Panc1 (cell line): ENCODE data around the gene GRID1. TPM values are rescaled to one million over a fixed set of nuclear protein-coding genes. Genes with fewer than 3 reads are reported as not detected.
"Not testable (repeated sequence)": the region's sequence is repeated elsewhere in the genome, so short reads cannot be mapped to it uniquely, and the experiment has no call there.

Experiments used
- ATAC-seq: fragments of 200-7000 bp; cut with Tn5 transposase; 2 replicates; pipeline ENCODE4 v1.9.1; 2020; ENCODE audit warnings: mild to moderate bottlenecking, moderate library complexity
- BruUV-seq: library from RNA; stranded (reverse); fragments of 400-500 nt; replicated peaks from 2 replicates; lab custom pipeline; 2021; lab: Mats Ljungman, UMichigan
- CTCF ChIA-PET: fragments of 300-600 bp; sonication (Branson Sonifier 250); formaldehyde crosslinking; loops from one replicate; lab custom pipeline; 2022; ENCODE audit warnings: antibody characterized with exemption; lab: Charles Lee
- POLR2A ChIA-PET: fragments of 300-600 bp; sonication (Branson Sonifier 250); formaldehyde crosslinking; loops from one replicate; lab custom pipeline; 2022; ENCODE audit warnings: antibody characterized with exemption; lab: Charles Lee
- DNase-seq: peaks from one replicate; pipeline ENCODE4 v3.0.0-alpha.2; 2010; ENCODE audit warnings: low read depth, low spot score
- H3K27ac ChIP-seq: 2 replicates; pipeline ENCODE4 v1.5.1; 2011; ENCODE audit warnings: mild to moderate bottlenecking, low read length, inconsistent platforms
- H3K27me3 ChIP-seq: fragments of 200-500 bp; sonication (Bioruptor generic); 2 replicates; pipeline ENCODE4 v1.6.0; 2014; ENCODE audit warnings: low read length, inconsistent platforms; ENCODE audit not compliant: control insufficient read depth, insufficient read depth
- H3K36me3 ChIP-seq: fragments of 200-500 bp; sonication (Bioruptor generic); 2 replicates; pipeline ENCODE4 v1.5.1; 2014; ENCODE audit warnings: inconsistent platforms, mild to moderate bottlenecking, low read length, moderate library complexity; ENCODE audit not compliant: control insufficient read depth, insufficient read depth
- H3K4me1 ChIP-seq: 2 replicates; pipeline ENCODE4 v1.5.1; 2011; ENCODE audit warnings: inconsistent platforms, mild to moderate bottlenecking, low read length, moderate library complexity; ENCODE audit not compliant: control insufficient read depth, insufficient read depth
- H3K4me3 ChIP-seq, 2 experiments: 2 replicates each; pipeline ENCODE4 v1.5.1; 2011 to 2012; ENCODE audit warnings: low read depth in 2 of 2, low read length in 2 of 2, mild to moderate bottlenecking in 2 of 2, inconsistent platforms in 1 of 2, moderate library complexity in 1 of 2
- H3K9me3 ChIP-seq: fragments of 200-500 bp; sonication (Bioruptor generic); 2 replicates; pipeline ENCODE4 v1.5.1; 2014; ENCODE audit warnings: low read depth, mild to moderate bottlenecking, inconsistent platforms, low read length, moderate library complexity; ENCODE audit not compliant: control insufficient read depth, insufficient read depth
- POLR2AphosphoS5 ChIP-seq: IDR thresholded peaks from 2 replicates; pipeline ENCODE4 v1.6.1; 2012; ENCODE audit warnings: mild to moderate bottlenecking, low read depth, low read length, moderate library complexity
- SIN3A ChIP-seq: IDR thresholded peaks from 2 replicates; pipeline ENCODE4 v1.6.1; 2012; ENCODE audit warnings: low read depth, mild to moderate bottlenecking, low read length, moderate library complexity, borderline replicate concordance; ENCODE audit not compliant: insufficient read depth
- TCF7L2 ChIP-seq: IDR thresholded peaks from 2 replicates; pipeline ENCODE4 v1.6.1; 2011; ENCODE audit warnings: mild to moderate bottlenecking, low read depth, low read length, inconsistent platforms
- in situ Hi-C: cut with HindIII; loops from 2 replicates; pipeline ENCODE4 v1.10.0; 2016; ENCODE audit warnings: low sequenced_read_pairs, low pct_unique_long_range_greater_than_20kb
- intact Hi-C: fragments of 100-400 bp; cut with micrococcal nuclease; formaldehyde crosslinking; loops from one replicate; pipeline ENCODE4 v1.10.0; 2022; ENCODE audit not compliant: unreplicated experiment
- total RNA-seq: library from RNA; stranded (reverse); gene quantifications from one replicate; pipeline ENCODE4 v1.2.1, GENCODE V29; 2021; ENCODE audit not compliant: unreplicated experiment
- TF ChIP-seq, protein P1 (sequence below): fragments of 450-650 bp; IDR thresholded peaks from 2 replicates; pipeline ENCODE4 v1.5.1; 2017; ENCODE audit warnings: mild to moderate bottlenecking
- TF ChIP-seq, protein P2 (sequence below), 2 experiments: IDR thresholded peaks; 2 replicates each; pipeline ENCODE4 v1.6.1; 2011 to 2012; ENCODE audit warnings: low read depth in 2 of 2, control low read depth in 1 of 2, low read length in 1 of 2, mild to moderate bottlenecking in 1 of 2, moderate library complexity in 1 of 2; ENCODE audit not compliant: insufficient read depth in 1 of 2

The GRID1 gene
- total RNA-seq, 1 experiment from 2014 or later: 2.3 TPM

DNA sequence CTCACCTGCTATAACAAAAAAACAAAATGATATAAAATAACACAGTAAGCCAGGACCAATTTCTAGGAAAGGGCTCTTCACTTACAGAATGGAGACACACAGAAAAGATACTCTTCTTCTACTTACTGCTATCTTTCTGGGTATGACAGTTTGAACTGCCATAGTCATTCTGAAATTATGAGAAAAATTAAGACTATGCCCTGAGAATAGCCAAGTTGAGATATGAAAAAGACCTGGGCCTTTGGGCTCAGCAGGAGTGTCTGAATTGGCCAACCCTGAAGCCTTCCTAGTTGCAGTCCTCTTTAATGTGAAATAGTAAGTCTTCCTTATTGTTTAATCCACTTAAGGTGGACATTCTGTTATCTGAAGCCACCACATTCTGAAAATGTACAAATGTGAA is 519.5 kb downstream of the GRID1 start:
- intact Hi-C loops: no loop called here
- Histone ChIP-seq H3K4me3 (no peak overlapping the region), H3K36me3 (no peaks in the 10 kb centered on the region), H3K27me3 (no peaks in the 10 kb centered on the region), H3K9me3 (no peaks in the 10 kb centered on the region), H3K27ac (no peak overlapping the region), H3K4me1 (no peaks in the 10 kb centered on the region)
- TF ChIP-seq, protein P1, sequence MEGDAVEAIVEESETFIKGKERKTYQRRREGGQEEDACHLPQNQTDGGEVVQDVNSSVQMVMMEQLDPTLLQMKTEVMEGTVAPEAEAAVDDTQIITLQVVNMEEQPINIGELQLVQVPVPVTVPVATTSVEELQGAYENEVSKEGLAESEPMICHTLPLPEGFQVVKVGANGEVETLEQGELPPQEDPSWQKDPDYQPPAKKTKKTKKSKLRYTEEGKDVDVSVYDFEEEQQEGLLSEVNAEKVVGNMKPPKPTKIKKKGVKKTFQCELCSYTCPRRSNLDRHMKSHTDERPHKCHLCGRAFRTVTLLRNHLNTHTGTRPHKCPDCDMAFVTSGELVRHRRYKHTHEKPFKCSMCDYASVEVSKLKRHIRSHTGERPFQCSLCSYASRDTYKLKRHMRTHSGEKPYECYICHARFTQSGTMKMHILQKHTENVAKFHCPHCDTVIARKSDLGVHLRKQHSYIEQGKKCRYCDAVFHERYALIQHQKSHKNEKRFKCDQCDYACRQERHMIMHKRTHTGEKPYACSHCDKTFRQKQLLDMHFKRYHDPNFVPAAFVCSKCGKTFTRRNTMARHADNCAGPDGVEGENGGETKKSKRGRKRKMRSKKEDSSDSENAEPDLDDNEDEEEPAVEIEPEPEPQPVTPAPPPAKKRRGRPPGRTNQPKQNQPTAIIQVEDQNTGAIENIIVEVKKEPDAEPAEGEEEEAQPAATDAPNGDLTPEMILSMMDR: no peak
- TF ChIP-seq POLR2AphosphoS5 (no peak), SIN3A (no peak)
- TF ChIP-seq, protein P2, sequence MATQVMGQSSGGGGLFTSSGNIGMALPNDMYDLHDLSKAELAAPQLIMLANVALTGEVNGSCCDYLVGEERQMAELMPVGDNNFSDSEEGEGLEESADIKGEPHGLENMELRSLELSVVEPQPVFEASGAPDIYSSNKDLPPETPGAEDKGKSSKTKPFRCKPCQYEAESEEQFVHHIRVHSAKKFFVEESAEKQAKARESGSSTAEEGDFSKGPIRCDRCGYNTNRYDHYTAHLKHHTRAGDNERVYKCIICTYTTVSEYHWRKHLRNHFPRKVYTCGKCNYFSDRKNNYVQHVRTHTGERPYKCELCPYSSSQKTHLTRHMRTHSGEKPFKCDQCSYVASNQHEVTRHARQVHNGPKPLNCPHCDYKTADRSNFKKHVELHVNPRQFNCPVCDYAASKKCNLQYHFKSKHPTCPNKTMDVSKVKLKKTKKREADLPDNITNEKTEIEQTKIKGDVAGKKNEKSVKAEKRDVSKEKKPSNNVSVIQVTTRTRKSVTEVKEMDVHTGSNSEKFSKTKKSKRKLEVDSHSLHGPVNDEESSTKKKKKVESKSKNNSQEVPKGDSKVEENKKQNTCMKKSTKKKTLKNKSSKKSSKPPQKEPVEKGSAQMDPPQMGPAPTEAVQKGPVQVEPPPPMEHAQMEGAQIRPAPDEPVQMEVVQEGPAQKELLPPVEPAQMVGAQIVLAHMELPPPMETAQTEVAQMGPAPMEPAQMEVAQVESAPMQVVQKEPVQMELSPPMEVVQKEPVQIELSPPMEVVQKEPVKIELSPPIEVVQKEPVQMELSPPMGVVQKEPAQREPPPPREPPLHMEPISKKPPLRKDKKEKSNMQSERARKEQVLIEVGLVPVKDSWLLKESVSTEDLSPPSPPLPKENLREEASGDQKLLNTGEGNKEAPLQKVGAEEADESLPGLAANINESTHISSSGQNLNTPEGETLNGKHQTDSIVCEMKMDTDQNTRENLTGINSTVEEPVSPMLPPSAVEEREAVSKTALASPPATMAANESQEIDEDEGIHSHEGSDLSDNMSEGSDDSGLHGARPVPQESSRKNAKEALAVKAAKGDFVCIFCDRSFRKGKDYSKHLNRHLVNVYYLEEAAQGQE (IDR thresholded peaks at IDR 0.05; ENCODE audit: insufficient read depth in 1 of 2, low read depth in 2 of 2, low read length in 1 of 2): no peak
- CTCF ChIA-PET: no interaction called here
- POLR2A ChIA-PET: no interaction called here
- no TSS peak for BruUV-seq
- no peak for DNase-seq
- ATAC-seq: no peak
- in situ Hi-C loops: no loop called here

GRCh38 chr10:85838660-85839059 is 527.9 kb downstream of the GRID1 start:
- POLR2A ChIA-PET, H3K27me3 ChIP-seq, H3K36me3 ChIP-seq, in situ Hi-C loops, H3K9me3 ChIP-seq, H3K27ac ChIP-seq, DNase-seq, ATAC-seq, H3K4me3 ChIP-seq, BruUV-seq, intact Hi-C loops, H3K4me1 ChIP-seq, CTCF ChIA-PET: not testable (repeated sequence)

DNA sequence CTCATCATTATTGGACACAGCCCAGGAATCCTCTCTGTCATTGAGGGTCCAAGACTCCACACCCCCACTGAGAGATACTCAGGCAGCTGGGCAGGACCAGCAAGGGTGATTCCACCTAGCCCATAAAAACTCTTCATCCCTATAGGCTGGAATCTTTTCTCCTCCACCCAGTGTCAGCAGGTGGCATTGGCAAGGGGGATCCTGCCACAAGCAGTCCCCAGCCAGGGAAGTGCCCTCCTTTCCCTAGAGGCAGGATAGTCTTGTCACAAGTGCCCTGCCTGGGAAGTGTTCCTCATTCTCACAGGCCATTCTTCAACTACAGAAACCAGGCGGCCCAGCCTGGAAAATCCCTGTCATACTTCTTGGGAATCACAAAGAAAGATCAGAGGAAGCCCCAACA is 533.6 kb downstream of the GRID1 start:
- no peaks in the 10 kb centered on the region for H3K27me3 ChIP-seq
- ChIA-PET POLR2A (no interaction called here), CTCF (no interaction called here)
- in situ Hi-C loops: no loop called here
- DNase-seq: no peak
- intact Hi-C loops: no loop called here
- no peaks in the 10 kb centered on the region for H3K36me3 ChIP-seq
- ATAC-seq: no peak
- no peaks in the 10 kb centered on the region for H3K4me1 ChIP-seq
- no peak overlapping the region for H3K4me3 ChIP-seq
- no TSS peak for BruUV-seq
- no peak overlapping the region for H3K27ac ChIP-seq
- TF ChIP-seq, protein P1: no peak
- TF ChIP-seq POLR2AphosphoS5 (no peak), TCF7L2 (no peak)
- no peaks in the 10 kb centered on the region for H3K9me3 ChIP-seq
